ENCODE data around the gene LRIT1. TPM values are rescaled to one million over a fixed set of nuclear protein-coding genes. Genes with fewer than 3 reads are reported as not detected.

LRIT1 gene
- total and polyA plus RNA-seq, 2 of the 8 experiments (the other 6 are each of a cell fraction or from before 2014, with no cell fraction given), result 0.03 TPM; not detected in 1

GRCh38 chr10:84234479-84234878, 6.9 kb downstream of the LRIT1 start:
- no peak overlapping the region for H3K4me2 ChIP-seq (ENCODE audit: insufficient read depth in 1 of 2, low read depth in 2 of 2, low read length in 2 of 2)
- CTCF ChIA-PET (ENCODE audit: partially characterized antibody), result interaction anchor here (1.2 to 1.7 kb wide), 8 partner anchors 13 to 175 kb away, joined by 3 to 14 read pairs (median 6); no protein-coding TSS in a partner anchor
- WGBS, 2 experiments (ENCODE audit: extremely low coverage in 1 of 2, insufficient coverage in 1 of 2, insufficient read length in 1 of 2, insufficient replicate concordance in 2 of 2, low coverage in 1 of 2, low lambda C conversion rate in 2 of 2, missing lambda C conversion rate in 1 of 2), result 67% methylated on average over 4 of the region's 4 CpGs; no CpG with 5 or more reads in 1 of the 2 experiments
- TF ChIP-seq SP4 (IDR thresholded peaks at IDR 0.05; ENCODE audit: low read length) (no peak), MAFK (IDR thresholded peaks at IDR 0.05; ENCODE audit: low read depth, low read length) (no peak), E2F6 (IDR thresholded peaks at IDR 0.05) (no peak), YY1 (IDR thresholded peaks at IDR 0.05; ENCODE audit: low read depth, low read length) (no peak)

More at GRCh38 chr10:84234479-84234878, 6.9 kb downstream of the LRIT1 start:
- Histone ChIP-seq H3K9me3 (ENCODE audit: insufficient read depth in 2 of 2, low read depth in 1 of 2, low read length in 1 of 2) (no peaks in the 10 kb centered on the region), H2BK20ac (ENCODE audit: low read length) (no peak overlapping the region), H3K4me3 (ENCODE audit: extremely low read depth in 1 of 4, insufficient read depth in 2 of 4, low read depth in 3 of 4, low read length in 4 of 4) (no peak overlapping the region), H4K5ac (ENCODE audit: insufficient read length, low read depth, low read length) (no peak overlapping the region), H3K9ac (replicated peaks in 1 of 4; ENCODE audit: extremely low read depth in 1 of 4, low read depth in 3 of 4, low read length in 3 of 4) (no peak overlapping the region), H3K4ac (replicated peaks; ENCODE audit: insufficient read length, low read depth, low read length) (no peak overlapping the region), H3K56ac (replicated peaks; ENCODE audit: insufficient read length, low read depth, low read length) (no peak overlapping the region), H2BK5ac (ENCODE audit: low read depth, low read length) (no peak overlapping the region), H3K23me2 (ENCODE audit: low read depth, low read length) (no peaks in the 10 kb centered on the region), H2BK15ac (ENCODE audit: low read length) (no peak overlapping the region), H4K20me1 (replicated peaks in 1 of 2; ENCODE audit: control insufficient read depth in 1 of 2, insufficient read depth in 2 of 2, low read length in 2 of 2) (no peaks in the 10 kb centered on the region), H3K79me2 (ENCODE audit: control insufficient read depth in 1 of 2, insufficient read depth in 2 of 2, low read length in 2 of 2) (no peaks in the 10 kb centered on the region), H3K36me3 (ENCODE audit: control insufficient read depth in 2 of 4, insufficient read depth in 4 of 4, low read length in 3 of 4) (no peaks in the 10 kb centered on the region), H4K8ac (ENCODE audit: extremely low read depth, insufficient read depth, low read length) (no peak overlapping the region), H3K4me1 (replicated peaks in 1 of 4; ENCODE audit: control insufficient read depth in 3 of 4, insufficient read depth in 4 of 4, low read length in 3 of 4) (peaks cover 0 to 2% (median 0%) of the 10 kb centered on the region in 4 experiments; a peak in 3 of 7 replicates), H3K14ac (ENCODE audit: insufficient read length) (no peak overlapping the region), H4K91ac (replicated peaks; ENCODE audit: insufficient read length, low read length) (no peak overlapping the region), H2BK120ac (replicated peaks; ENCODE audit: low read depth, low read length) (no peak overlapping the region), H3K27me3 (replicated peaks in 1 of 4; ENCODE audit: control insufficient read depth in 3 of 4, extremely low read depth in 1 of 4, insufficient read depth in 3 of 4, low read length in 3 of 4) (peaks cover 0 to 10% (median 7%) of the 10 kb centered on the region in 4 experiments; a peak in 5 of 7 replicates), H2AK5ac (ENCODE audit: low read depth, low read length) (no peak overlapping the region), H2AFZ (ENCODE audit: low read length) (no peak overlapping the region), H3K79me1 (ENCODE audit: low read depth, low read length) (no peaks in the 10 kb centered on the region), H2BK12ac (ENCODE audit: low read depth, low read length) (no peak overlapping the region), H3K27ac (ENCODE audit: low read depth, low read length) (no peak overlapping the region), H3K18ac (ENCODE audit: extremely low read depth, low read length) (no peak overlapping the region), H3K23ac (ENCODE audit: insufficient read length) (no peak overlapping the region)
- no peak for FAIRE-seq
- POLR2A ChIA-PET (ENCODE audit: partially characterized antibody), result no interaction called here
- no peak for DNase-seq (ENCODE audit: low read depth in 1 of 2, low spot score in 2 of 2)
